ENCODE results near the gene KIF26B. TPM values are rescaled to one million over a fixed set of nuclear protein-coding genes. Genes with fewer than 3 reads are reported as not detected.

Gene KIF26B
- total and polyA plus RNA-seq, 7 donors: 0.01 to 0.32 (median 0.06) TPM

DNA sequence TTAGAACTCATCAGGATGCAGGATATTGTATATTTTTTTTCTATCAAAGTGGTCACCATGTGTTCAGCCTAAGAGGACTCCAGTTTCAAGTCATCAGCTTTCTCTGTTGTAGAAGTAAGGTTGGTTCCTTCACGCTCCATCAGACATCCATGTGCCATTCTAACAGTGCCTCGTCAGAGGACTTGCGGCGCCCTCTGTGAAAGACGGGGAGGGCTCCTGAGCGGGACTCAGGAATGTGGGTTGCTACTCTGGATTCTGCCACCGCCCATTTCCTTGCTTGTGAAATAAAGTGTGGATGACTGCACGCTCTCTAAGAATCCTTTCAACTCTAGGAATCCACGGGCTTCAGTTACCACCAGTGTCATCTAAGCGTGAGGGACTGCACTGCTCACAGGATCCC lies 593.5 kb downstream of the KIF26B start:
- TF ChIP-seq, protein P1, sequence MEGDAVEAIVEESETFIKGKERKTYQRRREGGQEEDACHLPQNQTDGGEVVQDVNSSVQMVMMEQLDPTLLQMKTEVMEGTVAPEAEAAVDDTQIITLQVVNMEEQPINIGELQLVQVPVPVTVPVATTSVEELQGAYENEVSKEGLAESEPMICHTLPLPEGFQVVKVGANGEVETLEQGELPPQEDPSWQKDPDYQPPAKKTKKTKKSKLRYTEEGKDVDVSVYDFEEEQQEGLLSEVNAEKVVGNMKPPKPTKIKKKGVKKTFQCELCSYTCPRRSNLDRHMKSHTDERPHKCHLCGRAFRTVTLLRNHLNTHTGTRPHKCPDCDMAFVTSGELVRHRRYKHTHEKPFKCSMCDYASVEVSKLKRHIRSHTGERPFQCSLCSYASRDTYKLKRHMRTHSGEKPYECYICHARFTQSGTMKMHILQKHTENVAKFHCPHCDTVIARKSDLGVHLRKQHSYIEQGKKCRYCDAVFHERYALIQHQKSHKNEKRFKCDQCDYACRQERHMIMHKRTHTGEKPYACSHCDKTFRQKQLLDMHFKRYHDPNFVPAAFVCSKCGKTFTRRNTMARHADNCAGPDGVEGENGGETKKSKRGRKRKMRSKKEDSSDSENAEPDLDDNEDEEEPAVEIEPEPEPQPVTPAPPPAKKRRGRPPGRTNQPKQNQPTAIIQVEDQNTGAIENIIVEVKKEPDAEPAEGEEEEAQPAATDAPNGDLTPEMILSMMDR (IDR thresholded peaks at IDR 0.05): no peak
- no peak for DNase-seq
- WGBS, 3 donors: 75 to 86% (median 76%) methylated on average over 10 of the region's 10 CpGs
- intact Hi-C loops (cut with DNase I): no loop called here
- Histone ChIP-seq H3K4me3 (no peak overlapping the region), H3K27ac (no peak overlapping the region), H3K27me3 (ENCODE audit: insufficient read depth in 3 of 3, low read length in 2 of 3) (no peaks in the 10 kb centered on the region), H3K36me3 (ENCODE audit: insufficient read depth in 1 of 2, low read depth in 1 of 2) (peaks cover 0 to 3% of the 10 kb centered on the region in 2 donors), H3K9me3 (no peaks in the 10 kb centered on the region), H3K4me1 (no peaks in the 10 kb centered on the region)
- ATAC-seq: no peak

- TF ChIP-seq, protein P1 (IDR thresholded peaks at IDR 0.05): no peak
- ATAC-seq (no peak), DNase-seq (no peak)
- intact Hi-C loops (cut with DNase I): no loop called here
- 92 to 96% (median 96%) methylated on average over 3 of the region's 3 CpGs for WGBS, 3 donors
- no peaks in the 10 kb centered on the region for H3K9me3 ChIP-seq
- no peak overlapping the region for H3K4me3 ChIP-seq
- peaks cover 0 to 3% of the 10 kb centered on the region in 2 donors for H3K36me3 ChIP-seq (ENCODE audit: insufficient read depth in 1 of 2, low read depth in 1 of 2)
- H3K4me1 ChIP-seq: no peaks in the 10 kb centered on the region
- no peak overlapping the region for H3K27ac ChIP-seq
- H3K27me3 ChIP-seq (ENCODE audit: insufficient read depth in 3 of 3, low read length in 2 of 3): no peaks in the 10 kb centered on the region
Observed at GRCh38 chr1:245748646-245749045, 593.9 kb downstream of the KIF26B start.

DNA sequence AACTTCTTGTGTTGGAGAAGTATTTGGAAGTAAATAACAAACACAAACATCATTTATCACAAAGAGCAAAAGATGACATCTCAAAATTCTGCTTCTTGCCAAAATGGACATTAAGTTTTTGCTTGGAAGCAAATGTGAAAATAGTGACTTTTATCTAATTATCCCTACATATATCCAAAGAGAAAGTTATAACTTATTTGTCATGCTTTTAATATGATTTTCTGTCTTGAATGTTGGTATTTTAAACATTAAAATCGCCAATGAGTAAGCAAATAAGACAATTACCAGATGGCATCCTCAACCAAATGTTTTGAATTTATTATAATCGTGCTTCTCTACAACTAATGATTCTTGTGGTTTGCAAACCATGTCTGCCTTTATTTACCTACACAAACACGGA lies 594.3 kb downstream of the KIF26B start:
- WGBS, 3 donors: 92 to 95% (median 95%) methylated on average over 3 of the region's 3 CpGs
- Histone ChIP-seq H3K9me3 (no peaks in the 10 kb centered on the region), H3K4me1 (no peaks in the 10 kb centered on the region), H3K36me3 (ENCODE audit: insufficient read depth in 1 of 2, low read depth in 1 of 2) (peaks cover 0 to 3% of the 10 kb centered on the region in 2 donors), H3K4me3 (no peak overlapping the region), H3K27me3 (ENCODE audit: insufficient read depth in 3 of 3, low read length in 2 of 3) (no peaks in the 10 kb centered on the region), H3K27ac (no peak overlapping the region)
- TF ChIP-seq, protein P1 (IDR thresholded peaks at IDR 0.05): no peak
- DNase-seq (no peak), ATAC-seq (no peak)
- intact Hi-C loops (cut with DNase I): no loop called here

DNA sequence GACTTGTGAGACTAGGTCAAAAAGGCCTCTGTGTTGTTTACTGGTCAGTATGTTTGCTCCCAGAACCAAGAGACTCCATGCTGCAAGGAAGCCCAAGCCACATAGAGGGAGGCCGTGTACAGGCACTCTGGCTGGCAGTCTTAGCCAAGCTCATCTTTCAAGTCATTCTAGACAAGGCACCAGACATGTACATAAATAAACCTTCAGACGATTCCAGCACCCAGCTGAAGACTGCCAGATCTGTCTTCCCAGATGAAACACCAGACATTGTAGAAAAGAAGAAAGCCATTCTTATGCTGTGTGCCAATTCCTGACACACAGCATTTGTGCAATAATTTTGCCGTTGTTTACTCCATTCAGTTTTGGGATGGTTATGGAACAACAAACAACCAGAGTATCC lies 595.5 kb downstream of the KIF26B start:
- DNase-seq (no peak), ATAC-seq (no peak)
- TF ChIP-seq, protein P1 (IDR thresholded peaks at IDR 0.05): no peak
- intact Hi-C loops (cut with DNase I): no loop called here
- H3K36me3 ChIP-seq (ENCODE audit: insufficient read depth in 1 of 2, low read depth in 1 of 2): peaks cover 0 to 3% of the 10 kb centered on the region in 2 donors
- H3K4me1 ChIP-seq: no peaks in the 10 kb centered on the region
- no peaks in the 10 kb centered on the region for H3K27me3 ChIP-seq (ENCODE audit: insufficient read depth in 3 of 3, low read length in 2 of 3)
- no peak overlapping the region for H3K27ac ChIP-seq
- no peak overlapping the region for H3K4me3 ChIP-seq
- H3K9me3 ChIP-seq: peaks cover 8% of the 10 kb centered on the region
- 55 to 77% (median 57%) methylated on average over 3 of the region's 3 CpGs for WGBS, 3 donors

- ATAC-seq: no peak
- WGBS, 3 donors: 65 to 69% (median 68%) methylated on average over 4 of the region's 4 CpGs
- H3K36me3 ChIP-seq (ENCODE audit: insufficient read depth in 1 of 2, low read depth in 1 of 2): peaks cover 0 to 3% of the 10 kb centered on the region in 2 donors
Observed at GRCh38 chr1:245751116-245751515, 596.3 kb downstream of the KIF26B start.

More at GRCh38 chr1:245751116-245751515, 596.3 kb downstream of the KIF26B start:
- peaks cover 11% of the 10 kb centered on the region for H3K9me3 ChIP-seq
- TF ChIP-seq, protein P1 (IDR thresholded peaks at IDR 0.05): no peak
- no peaks in the 10 kb centered on the region for H3K27me3 ChIP-seq (ENCODE audit: insufficient read depth in 3 of 3, low read length in 2 of 3)
- no peak overlapping the region for H3K4me3 ChIP-seq
- H3K27ac ChIP-seq: no peak overlapping the region
- no peaks in the 10 kb centered on the region for H3K4me1 ChIP-seq
- no peak for DNase-seq
- intact Hi-C loops (cut with DNase I): no loop called here
